ENCODE data around the gene RYR1.

- TF ChIP-seq CTCF (IDR thresholded peaks at IDR 0.05; ENCODE audit: poor library complexity) (no peak), EZH2 (IDR thresholded peaks at IDR 0.05; ENCODE audit: borderline replicate concordance) (no peak), EZH2phosphoT487 (IDR thresholded peaks at IDR 0.05; ENCODE audit: low read depth, severe bottlenecking, unreplicated experiment) (no peak)
Measured at GRCh38 chr19:38463365-38463764, 29.9 kb downstream of the RYR1 start.

Data from hepatocyte (in vitro differentiated cells).